PFSK-1 (cell line): Measurements from ENCODE around the gene PGS1.

Experiments used
- FOXP2 ChIP-seq: optimal IDR thresholded peaks from 2 replicates; pipeline ENCODE3; 2011; ENCODE audit warnings: borderline replicate concordance, control low read depth, inconsistent platforms; ENCODE audit not compliant: insufficient read depth; ENCODE audit errors: extremely low read length, extremely low read depth
- POLR2AphosphoS5 ChIP-seq: IDR thresholded peaks from 2 replicates; pipeline ENCODE4 v1.6.1; 2012; ENCODE audit warnings: low read depth, mild to moderate bottlenecking, control low read depth, low read length, moderate library complexity
- SIN3A ChIP-seq: IDR thresholded peaks from 2 replicates; pipeline ENCODE4 v1.6.1; 2012; ENCODE audit warnings: mild to moderate bottlenecking, low read length, moderate library complexity, borderline replicate concordance; ENCODE audit not compliant: insufficient read depth
- TAF1 ChIP-seq: IDR thresholded peaks from 2 replicates; pipeline ENCODE4 v1.6.1; 2012; ENCODE audit warnings: low read length, control low read depth, borderline replicate concordance; ENCODE audit not compliant: insufficient read depth
- TF ChIP-seq, protein P1 (sequence below), 2 experiments: IDR thresholded peaks; 2 replicates each; pipeline versions ENCODE4 v1.6.1 to v1.8.0; 2011 to 2012; ENCODE audit warnings: low read depth in 2 of 2, low read length in 2 of 2, control low read depth in 1 of 2, inconsistent platforms in 1 of 2, mild to moderate bottlenecking in 1 of 2, moderate library complexity in 1 of 2; ENCODE audit not compliant: insufficient read depth in 1 of 2

Gene PGS1

DNA sequence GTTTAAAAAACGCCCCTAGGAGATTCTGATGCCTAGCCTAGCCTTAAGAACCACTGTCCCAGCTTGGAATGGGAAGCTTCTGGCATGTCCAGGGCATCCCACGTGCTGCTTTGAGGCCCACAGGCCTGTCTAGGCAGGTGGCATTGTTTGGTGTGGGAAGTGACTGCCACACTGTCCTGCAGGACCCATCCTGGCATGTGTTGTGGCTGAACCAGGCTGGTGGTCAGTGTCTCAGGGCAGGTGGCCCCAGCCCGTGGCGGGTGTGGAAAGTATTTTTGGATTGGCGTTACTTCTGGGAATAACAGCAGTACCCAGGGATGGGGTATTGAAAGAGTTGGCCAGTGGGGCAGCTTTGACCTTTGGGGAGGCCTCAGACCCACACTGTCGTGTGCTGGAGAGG is 27.9 kb downstream of the PGS1 start:
- TF ChIP-seq SIN3A (no peak), FOXP2 (no peak), TAF1 (no peak), POLR2AphosphoS5 (no peak)
- TF ChIP-seq, protein P1, sequence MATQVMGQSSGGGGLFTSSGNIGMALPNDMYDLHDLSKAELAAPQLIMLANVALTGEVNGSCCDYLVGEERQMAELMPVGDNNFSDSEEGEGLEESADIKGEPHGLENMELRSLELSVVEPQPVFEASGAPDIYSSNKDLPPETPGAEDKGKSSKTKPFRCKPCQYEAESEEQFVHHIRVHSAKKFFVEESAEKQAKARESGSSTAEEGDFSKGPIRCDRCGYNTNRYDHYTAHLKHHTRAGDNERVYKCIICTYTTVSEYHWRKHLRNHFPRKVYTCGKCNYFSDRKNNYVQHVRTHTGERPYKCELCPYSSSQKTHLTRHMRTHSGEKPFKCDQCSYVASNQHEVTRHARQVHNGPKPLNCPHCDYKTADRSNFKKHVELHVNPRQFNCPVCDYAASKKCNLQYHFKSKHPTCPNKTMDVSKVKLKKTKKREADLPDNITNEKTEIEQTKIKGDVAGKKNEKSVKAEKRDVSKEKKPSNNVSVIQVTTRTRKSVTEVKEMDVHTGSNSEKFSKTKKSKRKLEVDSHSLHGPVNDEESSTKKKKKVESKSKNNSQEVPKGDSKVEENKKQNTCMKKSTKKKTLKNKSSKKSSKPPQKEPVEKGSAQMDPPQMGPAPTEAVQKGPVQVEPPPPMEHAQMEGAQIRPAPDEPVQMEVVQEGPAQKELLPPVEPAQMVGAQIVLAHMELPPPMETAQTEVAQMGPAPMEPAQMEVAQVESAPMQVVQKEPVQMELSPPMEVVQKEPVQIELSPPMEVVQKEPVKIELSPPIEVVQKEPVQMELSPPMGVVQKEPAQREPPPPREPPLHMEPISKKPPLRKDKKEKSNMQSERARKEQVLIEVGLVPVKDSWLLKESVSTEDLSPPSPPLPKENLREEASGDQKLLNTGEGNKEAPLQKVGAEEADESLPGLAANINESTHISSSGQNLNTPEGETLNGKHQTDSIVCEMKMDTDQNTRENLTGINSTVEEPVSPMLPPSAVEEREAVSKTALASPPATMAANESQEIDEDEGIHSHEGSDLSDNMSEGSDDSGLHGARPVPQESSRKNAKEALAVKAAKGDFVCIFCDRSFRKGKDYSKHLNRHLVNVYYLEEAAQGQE (IDR thresholded peaks at IDR 0.05; ENCODE audit: insufficient read depth in 1 of 2, low read depth in 2 of 2, low read length in 2 of 2): no peak

DNA sequence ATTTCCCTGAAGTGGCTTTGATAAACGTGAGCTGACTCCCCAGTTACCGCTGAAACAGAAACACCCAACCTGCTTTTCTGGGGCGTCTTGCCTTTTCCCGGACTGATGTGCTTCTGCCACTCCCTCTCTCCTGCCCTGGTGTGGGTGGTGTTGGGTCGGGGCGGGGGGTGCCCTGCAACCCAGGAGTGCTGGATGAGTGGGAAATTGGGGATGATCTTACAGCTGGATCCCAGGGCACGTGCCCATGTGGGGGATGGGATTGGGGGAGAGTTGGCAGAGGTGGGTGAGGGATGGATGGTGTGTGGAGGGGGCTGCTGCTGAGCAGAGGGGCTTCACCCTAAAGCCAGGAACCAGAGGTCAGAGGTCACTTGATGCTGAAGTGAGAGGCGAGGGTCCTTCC is 28.5 kb downstream of the PGS1 start:
- TF ChIP-seq FOXP2 (no peak), TAF1 (no peak), POLR2AphosphoS5 (no peak), SIN3A (no peak)
- TF ChIP-seq, protein P1 (IDR thresholded peaks at IDR 0.05; ENCODE audit: insufficient read depth in 1 of 2, low read depth in 2 of 2, low read length in 2 of 2): no peak

DNA sequence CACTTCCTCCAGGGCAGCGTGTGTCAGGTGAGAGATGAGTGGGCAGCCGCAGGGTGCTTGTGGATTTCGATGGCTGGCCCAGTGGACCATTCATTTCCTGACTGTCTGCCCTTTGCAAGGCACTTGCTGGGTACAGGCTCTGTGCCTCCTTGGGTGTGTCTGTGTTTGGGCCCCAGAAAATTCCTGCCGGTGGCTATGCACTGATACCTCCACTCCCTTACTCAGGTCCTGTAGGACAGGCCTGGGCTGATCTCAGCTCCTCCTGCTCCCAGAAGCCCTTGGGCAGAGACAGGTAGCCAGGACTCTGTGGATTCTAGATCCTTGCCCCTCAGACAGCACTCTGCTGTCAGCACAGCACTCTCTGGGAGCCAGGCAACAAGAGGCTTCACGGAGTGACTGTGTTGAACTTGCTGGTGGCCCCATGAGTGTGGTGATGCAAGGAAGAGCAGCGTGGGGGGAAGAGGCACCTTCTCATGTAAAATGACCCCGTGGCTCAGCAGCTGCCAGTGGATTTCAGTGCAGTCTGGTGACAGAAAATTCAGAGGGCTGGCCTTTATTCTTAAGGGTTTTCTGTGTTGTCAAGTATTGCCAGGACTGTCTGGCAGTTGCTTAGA is 29.0 kb downstream of the PGS1 start:
- no peak for TF ChIP-seq TAF1
- TF ChIP-seq, protein P1 (IDR thresholded peaks at IDR 0.05; ENCODE audit: insufficient read depth in 1 of 2, low read depth in 2 of 2, low read length in 2 of 2): no peak
- TF ChIP-seq SIN3A: no peak
- TF ChIP-seq POLR2AphosphoS5: no peak
- no peak for TF ChIP-seq FOXP2

DNA sequence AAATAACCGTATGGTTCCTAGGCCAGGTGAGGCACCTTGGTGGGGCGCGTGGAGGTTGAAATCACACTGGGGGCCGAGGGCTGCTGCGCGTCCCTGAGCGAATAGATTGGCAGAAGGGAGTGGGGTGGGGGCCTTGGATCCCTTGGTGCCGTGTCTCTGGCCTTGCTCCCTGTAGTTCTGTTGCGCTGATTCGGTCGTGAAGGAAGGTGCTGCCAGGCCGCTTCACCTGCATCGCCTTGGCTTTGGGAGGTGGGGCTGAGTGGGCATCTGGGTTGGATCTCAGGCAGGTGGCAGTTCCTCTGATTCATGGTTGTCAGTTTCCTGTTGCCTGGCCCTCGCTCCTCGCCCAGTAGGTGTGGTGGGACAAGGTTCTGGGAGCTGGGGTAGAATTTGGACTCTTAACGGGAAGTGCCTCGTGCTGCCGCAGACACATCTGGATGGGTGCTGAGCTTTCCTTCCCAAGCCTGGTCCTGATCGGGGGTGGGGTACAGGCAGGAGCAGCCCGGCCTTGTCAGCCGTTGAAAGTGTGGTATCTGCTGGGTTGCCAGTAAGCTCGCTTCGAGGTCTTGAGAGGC is 30.1 kb downstream of the PGS1 start:
- TF ChIP-seq, protein P1 (IDR thresholded peaks at IDR 0.05; ENCODE audit: insufficient read depth in 1 of 2, low read depth in 2 of 2, low read length in 2 of 2): no peak
- no peak for TF ChIP-seq FOXP2
- no peak for TF ChIP-seq SIN3A
- no peak for TF ChIP-seq POLR2AphosphoS5
- no peak for TF ChIP-seq TAF1
